Activated naive CD8-positive, alpha-beta T cell (primary cell): Measurements from ENCODE around the gene LGMN.
"Not testable (repeated sequence)": the region's sequence is repeated elsewhere in the genome, so short reads cannot be mapped to it uniquely, and the experiment has no call there.

Source experiments
- H3K27ac Mint-ChIP-seq: one replicate; pipeline ENCODE4 v1.8.0; 2021; ENCODE audit warnings: mixed read lengths
- H3K27me3 Mint-ChIP-seq: one replicate; pipeline ENCODE4 v1.8.0; 2021; ENCODE audit warnings: mixed read lengths
- H3K36me3 Mint-ChIP-seq: one replicate; pipeline ENCODE4 v1.8.0; 2021; ENCODE audit warnings: mixed read lengths
- H3K4me1 Mint-ChIP-seq: one replicate; pipeline ENCODE4 v1.8.0; 2021; ENCODE audit warnings: low read depth, mixed read lengths
- H3K4me3 Mint-ChIP-seq: one replicate; pipeline ENCODE4 v1.8.0; 2021; ENCODE audit warnings: mild to moderate bottlenecking, mixed read lengths
- H3K9me3 Mint-ChIP-seq: one replicate; pipeline ENCODE4 v1.8.0; 2021; ENCODE audit warnings: low read depth, mixed read lengths

The LGMN gene

DNA sequence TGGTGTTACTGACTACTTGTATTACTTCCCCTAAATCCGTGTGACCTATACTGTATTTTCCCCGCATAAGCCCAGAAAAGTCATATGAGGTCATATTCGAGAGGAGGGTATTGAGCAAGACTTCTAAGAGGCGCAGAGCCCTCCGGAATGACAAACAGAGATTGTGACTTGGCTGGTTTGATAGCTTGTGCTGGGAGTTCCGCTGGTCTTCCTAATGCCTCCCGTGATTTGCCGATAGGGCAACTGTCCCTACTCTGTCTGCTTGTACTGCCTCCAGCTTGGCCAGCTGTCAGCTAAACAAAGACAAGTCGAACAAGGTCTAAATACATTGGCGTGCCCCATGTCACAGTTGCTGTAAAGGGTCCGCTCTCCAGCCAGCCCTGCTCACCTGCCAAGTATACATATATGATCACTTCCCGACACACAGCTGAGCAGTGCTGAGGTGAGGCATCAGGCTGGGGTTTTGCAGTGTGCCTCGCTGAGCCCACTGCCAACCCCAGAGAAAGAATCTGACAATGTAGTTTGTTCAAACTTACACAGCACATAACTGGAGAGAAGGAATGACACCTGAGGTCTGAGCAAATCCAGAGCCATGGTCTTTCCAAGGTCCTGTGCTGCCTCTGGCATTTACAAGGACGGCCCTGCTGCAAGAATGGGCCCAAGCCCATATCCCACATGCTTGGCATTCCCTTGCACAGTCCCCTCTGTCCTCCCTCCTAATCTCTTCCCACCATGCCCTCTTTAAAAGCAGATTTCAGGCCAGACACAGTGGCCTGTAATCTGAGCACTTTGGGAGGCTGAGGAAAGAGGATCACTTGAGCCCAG lies 23.7 kb downstream of the LGMN start:
- H3K27ac Mint-ChIP-seq, result no peak overlapping the region

DNA sequence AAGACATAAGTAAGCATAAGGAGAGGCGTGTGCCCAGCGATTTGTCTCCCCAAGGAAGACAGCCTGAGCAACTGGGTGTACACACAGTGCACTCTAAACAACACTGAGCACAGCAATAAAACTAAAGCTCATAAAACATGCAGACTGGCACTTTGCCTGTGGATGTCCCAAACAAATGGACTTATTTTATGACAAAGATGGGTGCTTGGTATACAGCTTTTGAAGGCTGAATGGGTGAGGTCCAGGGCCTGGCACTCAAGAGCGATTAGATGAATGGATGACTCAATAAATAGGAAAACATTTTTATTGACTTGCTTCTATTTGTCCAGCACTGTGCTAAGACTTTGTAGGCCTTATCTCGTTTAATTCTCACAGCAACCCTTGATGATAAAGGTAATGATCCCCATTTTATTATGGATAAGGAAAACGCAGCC lies 28.5 kb downstream of the LGMN start:
- Mint-ChIP-seq H3K27me3 (no peaks in the 10 kb centered on the region), H3K4me3 (no peak overlapping the region)

More for the DNA sequence above, 23.7 kb downstream of the LGMN start:
- Mint-ChIP-seq H3K27me3 (no peaks in the 10 kb centered on the region), H3K4me1 (peaks cover 2% of the 10 kb centered on the region), H3K4me3 (no peak overlapping the region), H3K9me3 (no peaks in the 10 kb centered on the region), H3K36me3 (peaks cover 8% of the 10 kb centered on the region)

DNA sequence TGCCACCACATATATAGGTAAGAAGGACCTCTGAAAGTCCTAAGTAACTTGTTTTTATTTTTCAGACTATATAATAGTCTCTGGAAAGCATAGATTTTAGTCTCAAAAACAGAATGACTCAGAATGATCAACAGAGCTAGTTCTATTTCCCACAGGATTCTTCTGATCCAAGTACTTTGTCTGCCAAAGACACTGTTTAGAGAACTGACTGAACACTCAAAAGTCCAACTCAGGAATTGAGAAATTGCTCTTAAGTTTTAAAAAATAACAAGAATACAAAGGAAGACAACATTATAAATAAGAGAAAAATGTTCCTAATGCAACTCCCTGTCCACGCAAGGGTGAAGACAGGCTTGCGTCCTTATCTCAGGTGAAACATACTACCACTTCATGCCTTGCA lies 29.0 kb downstream of the LGMN start:
- H3K27me3 Mint-ChIP-seq, result no peaks in the 10 kb centered on the region
- H3K4me1 Mint-ChIP-seq, result no peaks in the 10 kb centered on the region
- no peaks in the 10 kb centered on the region for H3K9me3 Mint-ChIP-seq
- H3K27ac Mint-ChIP-seq, result no peak overlapping the region
- no peak overlapping the region for H3K4me3 Mint-ChIP-seq
- peaks cover 3% of the 10 kb centered on the region for H3K36me3 Mint-ChIP-seq

More for the DNA sequence above, 28.5 kb downstream of the LGMN start:
- Mint-ChIP-seq H3K4me1 (no peaks in the 10 kb centered on the region), H3K9me3 (no peaks in the 10 kb centered on the region), H3K27ac (no peak overlapping the region), H3K36me3 (peaks cover 3% of the 10 kb centered on the region)

DNA sequence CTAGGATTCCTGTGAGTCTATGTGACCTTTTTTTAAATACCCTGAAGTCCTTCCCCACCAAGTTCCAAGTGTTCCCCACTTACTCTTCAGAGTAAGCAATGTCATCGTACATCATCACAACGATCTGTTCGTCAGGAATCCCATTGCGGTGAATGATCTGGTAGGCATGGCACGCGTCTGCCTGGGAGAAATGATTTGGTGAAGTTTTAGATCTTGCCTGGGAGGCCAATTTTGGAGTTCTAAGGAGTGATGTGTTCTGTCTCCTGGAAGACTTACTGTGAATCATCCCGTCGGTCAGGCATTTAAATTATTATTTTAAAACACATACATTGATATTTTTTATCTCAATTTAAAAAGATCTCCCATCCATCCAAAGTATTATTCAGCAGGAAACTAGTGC lies 29.8 kb downstream of the LGMN start:
- H3K9me3 Mint-ChIP-seq, result no peaks in the 10 kb centered on the region

DNA sequence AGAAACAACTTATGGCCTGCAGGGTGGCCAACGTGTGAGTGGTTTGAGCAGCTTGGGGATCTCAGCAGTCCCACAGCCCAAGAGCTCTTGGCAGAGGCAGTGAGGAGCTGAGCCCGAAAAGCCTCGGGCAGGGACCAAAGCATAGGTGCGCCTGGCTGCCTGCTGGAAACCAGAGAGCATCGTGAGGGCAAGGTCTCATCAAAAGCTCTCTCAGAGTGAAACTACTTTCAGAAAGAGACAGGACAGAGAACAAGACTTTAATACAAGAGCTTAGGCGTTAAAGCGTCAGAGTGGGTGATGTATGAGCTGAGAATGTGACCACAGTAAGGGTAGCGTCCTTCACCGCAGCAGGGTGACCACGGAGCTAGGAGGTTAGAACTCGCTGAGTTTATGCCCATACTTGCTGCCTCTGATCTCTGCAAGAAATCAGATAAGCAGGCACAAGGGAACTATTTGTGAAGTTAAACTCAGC lies 30.8 kb downstream of the LGMN start:
- H3K27ac Mint-ChIP-seq, result no peak overlapping the region

More for the DNA sequence above, 29.8 kb downstream of the LGMN start:
- no peak overlapping the region for H3K4me3 Mint-ChIP-seq
- peaks cover 3% of the 10 kb centered on the region for H3K36me3 Mint-ChIP-seq
- no peaks in the 10 kb centered on the region for H3K4me1 Mint-ChIP-seq
- H3K27ac Mint-ChIP-seq, result no peak overlapping the region
- H3K27me3 Mint-ChIP-seq, result no peaks in the 10 kb centered on the region

DNA sequence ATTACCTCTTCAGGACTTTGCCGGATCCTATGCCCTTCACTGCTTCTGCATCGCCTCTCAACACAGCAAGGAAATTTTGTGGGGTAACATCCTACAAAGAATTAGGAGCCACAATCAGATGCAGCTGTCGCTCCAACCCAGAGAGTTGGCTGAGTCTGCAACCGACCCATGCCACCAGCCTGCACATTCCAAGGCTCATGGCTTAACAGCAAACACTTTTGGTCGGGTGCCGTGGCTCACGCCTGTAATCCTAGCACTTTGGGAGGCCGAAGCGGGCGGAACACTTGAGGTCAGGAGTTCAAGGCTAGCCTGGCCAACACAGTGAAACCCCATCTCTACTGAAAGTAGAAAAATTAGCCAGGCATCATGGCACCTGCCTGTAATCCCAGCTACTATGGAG lies 32.3 kb downstream of the LGMN start:
- Mint-ChIP-seq H3K4me3 (no peak overlapping the region), H3K36me3 (peaks cover 5% of the 10 kb centered on the region), H3K4me1 (no peaks in the 10 kb centered on the region), H3K27ac (no peak overlapping the region), H3K9me3 (no peaks in the 10 kb centered on the region), H3K27me3 (no peaks in the 10 kb centered on the region)

More for the DNA sequence above, 30.8 kb downstream of the LGMN start:
- peaks cover 3% of the 10 kb centered on the region for H3K36me3 Mint-ChIP-seq
- H3K4me1 Mint-ChIP-seq, result no peaks in the 10 kb centered on the region
- H3K9me3 Mint-ChIP-seq, result no peaks in the 10 kb centered on the region
- H3K4me3 Mint-ChIP-seq, result no peak overlapping the region
- no peaks in the 10 kb centered on the region for H3K27me3 Mint-ChIP-seq

DNA sequence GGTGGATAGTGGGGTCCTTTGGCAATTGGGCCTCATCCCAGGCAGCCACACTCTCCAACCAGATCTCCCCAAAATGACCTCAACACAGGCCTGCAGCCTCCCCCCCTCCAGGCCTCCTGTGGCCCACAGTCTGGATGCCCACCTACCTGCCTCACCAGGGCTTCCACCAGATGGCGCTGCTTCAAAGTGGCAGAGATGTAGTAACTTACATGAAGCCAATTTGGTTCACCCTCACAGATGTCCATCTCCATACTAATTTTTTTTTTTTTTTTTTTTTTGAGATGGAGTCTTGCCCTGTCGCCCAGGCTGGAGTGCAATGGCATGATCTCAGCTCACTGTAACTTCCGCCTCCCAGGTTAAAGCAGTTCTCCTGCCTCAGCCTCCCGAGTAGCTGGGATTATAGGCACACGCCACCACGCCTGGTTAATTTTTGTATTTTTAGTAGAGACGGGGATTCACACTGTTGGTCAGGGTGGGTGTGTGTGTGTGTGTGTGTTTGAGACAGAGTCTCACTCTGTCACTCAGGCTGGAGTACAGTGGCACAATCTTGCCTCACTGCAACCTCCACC lies 33.6 kb downstream of the LGMN start:
- H3K4me3 Mint-ChIP-seq, H3K9me3 Mint-ChIP-seq, H3K27ac Mint-ChIP-seq, H3K27me3 Mint-ChIP-seq, H3K36me3 Mint-ChIP-seq, H3K4me1 Mint-ChIP-seq: not testable (repeated sequence)

DNA sequence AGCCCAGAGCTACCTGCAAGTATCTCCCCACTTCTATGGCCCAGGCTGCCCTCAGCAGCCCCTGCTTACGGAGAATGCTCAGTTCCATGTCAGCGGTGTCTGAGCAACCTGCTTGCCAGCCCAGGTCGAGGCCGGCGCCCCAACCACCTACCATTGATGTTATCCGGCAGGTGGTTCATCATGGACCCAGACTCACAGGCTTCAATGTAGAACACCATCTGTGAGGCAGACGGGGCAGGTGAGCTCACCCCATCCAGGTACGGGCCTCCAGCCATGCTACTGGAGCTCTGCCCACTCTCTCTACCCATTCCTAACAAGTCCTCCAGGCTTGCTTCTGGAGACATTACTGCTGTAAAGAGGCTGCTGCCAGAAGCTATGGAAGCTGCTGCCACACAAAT lies 35.8 kb downstream of the LGMN start:
- no peak overlapping the region for H3K27ac Mint-ChIP-seq

DNA sequence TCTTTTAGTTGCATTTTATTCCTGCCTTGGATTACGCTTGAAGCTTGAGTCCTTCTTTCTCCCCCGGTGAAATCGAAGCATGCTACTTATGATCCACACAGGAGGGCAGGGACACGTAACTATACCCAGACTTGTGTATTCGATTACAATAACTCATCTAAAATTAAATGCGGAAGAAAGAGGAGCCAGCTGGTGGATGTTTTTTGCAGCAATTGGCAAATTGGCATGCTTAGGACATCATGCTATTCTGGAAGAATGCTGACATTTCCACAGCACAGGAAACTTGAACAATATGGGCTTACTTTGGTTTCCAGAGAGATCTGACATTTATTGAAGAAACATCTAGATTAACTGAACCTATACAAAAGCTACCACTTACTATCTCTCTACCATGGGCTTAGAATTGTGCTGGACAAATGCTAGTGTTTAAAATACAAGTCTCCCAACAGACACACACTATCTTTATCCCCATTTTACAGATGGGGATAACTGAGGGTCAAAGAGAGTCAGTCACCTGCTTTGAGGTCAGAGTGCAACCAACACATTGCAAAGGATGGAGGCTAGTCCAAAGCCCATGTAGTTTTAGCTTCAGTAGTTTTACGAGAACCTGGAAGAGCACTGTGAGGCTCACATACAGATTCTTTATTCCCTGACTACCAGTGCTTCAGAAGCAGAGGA lies 36.3 kb downstream of the LGMN start:
- H3K36me3 Mint-ChIP-seq, result peaks cover 8% of the 10 kb centered on the region
- no peak overlapping the region for H3K4me3 Mint-ChIP-seq
- H3K27ac Mint-ChIP-seq, result no peak overlapping the region
- H3K4me1 Mint-ChIP-seq, result no peaks in the 10 kb centered on the region
- no peaks in the 10 kb centered on the region for H3K27me3 Mint-ChIP-seq
- H3K9me3 Mint-ChIP-seq, result no peaks in the 10 kb centered on the region

More for the DNA sequence above, 35.8 kb downstream of the LGMN start:
- H3K27me3 Mint-ChIP-seq, result no peaks in the 10 kb centered on the region
- H3K4me3 Mint-ChIP-seq, result no peak overlapping the region
- H3K36me3 Mint-ChIP-seq, result peaks cover 8% of the 10 kb centered on the region
- H3K4me1 Mint-ChIP-seq, result no peaks in the 10 kb centered on the region
- no peaks in the 10 kb centered on the region for H3K9me3 Mint-ChIP-seq

DNA sequence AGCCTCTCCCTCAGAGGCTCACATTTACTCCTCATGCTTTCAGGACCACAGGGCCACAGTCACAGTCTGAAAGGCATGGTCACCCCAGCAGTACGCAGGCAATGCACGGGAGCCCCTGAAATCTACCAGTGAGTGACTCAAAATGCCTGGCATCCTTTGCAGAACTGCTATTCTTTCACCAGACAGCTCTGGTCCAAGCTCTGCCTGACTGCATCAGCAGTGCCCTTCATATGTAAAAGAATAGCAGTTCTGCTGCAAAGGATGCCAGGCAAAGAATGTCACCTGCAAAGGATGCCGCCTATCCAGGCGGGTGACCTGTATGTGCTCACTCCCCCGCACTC lies 38.5 kb downstream of the LGMN start:
- Mint-ChIP-seq H3K27me3 (no peaks in the 10 kb centered on the region), H3K27ac (no peak overlapping the region), H3K4me3 (no peak overlapping the region), H3K9me3 (no peaks in the 10 kb centered on the region), H3K36me3 (peaks cover 12% of the 10 kb centered on the region), H3K4me1 (no peaks in the 10 kb centered on the region)

DNA sequence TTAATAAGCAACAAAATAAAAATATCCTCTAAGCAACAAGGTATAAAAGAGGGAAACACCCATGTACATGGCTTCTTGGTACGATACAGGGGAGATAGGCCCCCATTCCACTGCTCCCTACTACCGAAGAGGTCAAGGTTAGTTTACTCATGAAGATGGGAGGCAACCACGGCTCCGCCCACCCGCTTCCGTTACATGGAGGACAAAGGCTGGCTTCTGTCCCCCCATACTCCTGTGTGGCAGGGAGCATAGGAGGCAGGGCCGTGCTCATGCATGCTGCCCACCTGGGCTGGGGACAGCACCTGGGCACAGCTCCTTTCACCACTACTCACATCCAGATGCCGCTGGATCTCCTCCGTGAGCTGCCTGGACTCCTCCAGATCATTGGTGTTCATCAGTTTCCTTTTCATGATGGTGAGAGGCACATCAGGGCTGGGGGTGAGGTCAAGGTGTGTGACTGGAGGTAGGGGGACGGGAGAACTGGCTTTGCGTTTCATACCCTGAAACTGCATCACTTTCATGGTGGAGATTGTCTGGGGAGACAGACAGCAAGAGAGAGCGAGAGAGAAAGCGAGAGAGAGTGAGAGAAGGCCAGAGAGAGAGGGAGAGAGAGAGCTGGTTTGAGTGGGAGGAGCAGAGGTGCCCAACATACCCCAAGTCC lies 39.0 kb downstream of the LGMN start:
- Mint-ChIP-seq H3K27ac (no peak overlapping the region), H3K4me3 (no peak overlapping the region), H3K27me3 (no peaks in the 10 kb centered on the region), H3K36me3 (peaks cover 12% of the 10 kb centered on the region), H3K4me1 (no peaks in the 10 kb centered on the region), H3K9me3 (no peaks in the 10 kb centered on the region)

DNA sequence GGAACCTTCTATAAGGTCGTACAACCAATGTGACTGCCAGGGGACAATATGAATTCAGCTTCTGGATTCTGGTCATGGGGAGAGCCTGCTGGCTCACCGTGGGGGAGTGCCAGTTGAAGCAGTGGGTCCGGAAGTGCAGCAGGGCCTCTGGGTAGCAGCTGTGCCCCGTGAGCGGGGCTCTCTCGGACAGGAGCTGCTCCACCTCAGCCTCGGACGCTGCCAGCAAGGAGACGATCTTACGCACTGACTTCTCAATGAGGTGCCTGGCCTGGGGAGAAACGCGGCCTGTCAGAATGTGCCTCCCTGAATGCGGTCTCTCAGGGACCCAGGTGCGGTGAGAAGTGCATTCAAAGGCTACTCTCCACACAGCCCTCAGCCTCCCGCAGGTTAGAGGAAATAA lies 42.0 kb downstream of the LGMN start:
- peaks cover 9% of the 10 kb centered on the region for H3K36me3 Mint-ChIP-seq
- H3K27me3 Mint-ChIP-seq, result no peaks in the 10 kb centered on the region
- no peak overlapping the region for H3K27ac Mint-ChIP-seq
- no peaks in the 10 kb centered on the region for H3K9me3 Mint-ChIP-seq
- no peaks in the 10 kb centered on the region for H3K4me1 Mint-ChIP-seq
- no peak overlapping the region for H3K4me3 Mint-ChIP-seq

DNA sequence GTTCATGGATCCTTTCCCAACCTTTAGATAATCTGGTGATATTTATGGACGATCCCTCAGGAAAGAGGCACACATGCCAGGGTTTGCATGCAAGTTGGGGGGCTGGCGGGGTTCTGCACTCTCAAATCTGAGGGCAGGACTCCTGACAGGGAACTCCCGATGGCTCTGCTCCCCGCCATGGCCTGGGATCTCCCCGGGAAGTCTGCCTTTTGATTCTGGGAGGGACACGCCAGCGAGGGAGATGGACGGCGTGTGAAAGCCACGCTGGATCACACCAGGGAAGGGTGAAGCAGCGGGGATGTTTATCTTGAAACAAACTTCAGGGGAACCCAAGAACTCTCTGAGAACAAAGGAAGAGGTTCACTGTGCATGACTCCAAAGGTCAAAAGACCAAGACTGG lies 43.6 kb downstream of the LGMN start:
- no peak overlapping the region for H3K27ac Mint-ChIP-seq
- peaks cover 9% of the 10 kb centered on the region for H3K36me3 Mint-ChIP-seq
- H3K4me1 Mint-ChIP-seq, result no peaks in the 10 kb centered on the region
- H3K9me3 Mint-ChIP-seq, result no peaks in the 10 kb centered on the region
- H3K4me3 Mint-ChIP-seq, result no peak overlapping the region
- no peaks in the 10 kb centered on the region for H3K27me3 Mint-ChIP-seq

DNA sequence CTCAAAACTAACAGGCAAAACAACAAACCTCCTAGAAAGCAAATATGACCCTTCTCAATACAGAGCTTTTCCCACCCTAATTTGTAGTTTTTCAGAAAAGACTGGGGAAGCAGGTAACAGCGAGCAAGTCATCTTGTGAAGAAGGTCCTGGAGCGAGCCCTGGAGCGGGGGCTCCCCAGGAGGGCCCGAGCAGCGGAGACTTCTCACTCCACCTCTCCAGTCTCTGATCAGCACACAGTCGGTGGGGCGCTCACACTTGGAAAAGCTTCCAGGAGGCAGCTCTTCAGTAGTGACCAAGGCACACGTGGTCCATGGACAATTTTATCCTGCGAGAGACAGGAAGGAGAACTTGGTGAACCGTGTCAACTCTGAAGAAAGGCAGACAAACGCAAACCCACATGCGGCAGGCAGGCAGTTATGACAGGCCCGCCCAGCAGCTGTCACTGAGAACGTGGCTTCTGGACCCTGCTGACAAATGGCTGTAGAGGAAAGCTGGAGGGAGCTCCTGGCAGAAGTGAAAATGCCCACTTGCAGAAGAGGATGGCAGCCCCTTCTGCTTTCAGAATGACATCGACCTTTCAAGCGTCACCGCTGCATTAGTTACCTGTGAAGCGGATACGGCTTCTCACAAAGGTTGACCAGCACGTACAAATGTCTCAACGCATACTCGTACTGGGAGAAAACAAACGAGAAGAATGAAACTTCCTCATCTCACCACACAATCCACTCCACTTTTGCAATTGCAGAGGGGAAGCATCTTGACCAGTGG lies 44.2 kb downstream of the LGMN start:
- no peaks in the 10 kb centered on the region for H3K4me1 Mint-ChIP-seq

More for the DNA sequence above, 44.2 kb downstream of the LGMN start:
- H3K4me3 Mint-ChIP-seq, result no peak overlapping the region
- no peaks in the 10 kb centered on the region for H3K27me3 Mint-ChIP-seq
- H3K36me3 Mint-ChIP-seq, result peaks cover 6% of the 10 kb centered on the region
- H3K27ac Mint-ChIP-seq, result no peak overlapping the region
- no peaks in the 10 kb centered on the region for H3K9me3 Mint-ChIP-seq
